HG03045 (cell line): Measurements from ENCODE around the gene AR.
"Not testable (repeated sequence)": the region's sequence is repeated elsewhere in the genome, so short reads cannot be mapped to it uniquely, and the experiment has no call there.

ENCODE experiments used
- ATAC-seq: cut with Tn5 transposase; IDR thresholded peaks from one replicate; pipeline ENCODE4 v1.9.1; 2021; ENCODE audit warnings: mild to moderate bottlenecking, moderate library complexity; ENCODE audit not compliant: unreplicated experiment

AR gene

GRCh38 chrX:67622053-67622585, 78.3 kb downstream of the AR start:
- no peak for ATAC-seq

- no peak for ATAC-seq
Measured at GRCh38 chrX:67624325-67624724, 80.5 kb downstream of the AR start.

GRCh38 chrX:67635424-67635823, 91.6 kb downstream of the AR start:
- no peak for ATAC-seq

GRCh38 chrX:67636532-67636931, 92.7 kb downstream of the AR start:
- ATAC-seq, result no peak

GRCh38 chrX:67637293-67637692, 93.5 kb downstream of the AR start:
- not testable (repeated sequence) for ATAC-seq

- no peak for ATAC-seq
Measured at GRCh38 chrX:67648361-67648760, 104.5 kb downstream of the AR start.

GRCh38 chrX:67651437-67652142, 107.8 kb downstream of the AR start:
- ATAC-seq, result no peak

- ATAC-seq, result no peak
Measured at GRCh38 chrX:67652543-67652942, 108.7 kb downstream of the AR start.

GRCh38 chrX:67654301-67654700, 110.5 kb downstream of the AR start:
- no peak for ATAC-seq

- no peak for ATAC-seq
Measured at GRCh38 chrX:67665583-67665982, 121.8 kb downstream of the AR start.

GRCh38 chrX:67670717-67671116, 126.9 kb downstream of the AR start:
- not testable (repeated sequence) for ATAC-seq

- no peak for ATAC-seq
Measured at GRCh38 chrX:67673741-67674274, 130.0 kb downstream of the AR start.

- no peak for ATAC-seq
Measured at GRCh38 chrX:67674741-67675140, 130.9 kb downstream of the AR start.

- no peak for ATAC-seq
Measured at GRCh38 chrX:67684136-67684535, 140.3 kb downstream of the AR start.

GRCh38 chrX:67692246-67692645, 148.4 kb downstream of the AR start:
- ATAC-seq, result no peak

GRCh38 chrX:67693928-67694327, 150.1 kb downstream of the AR start:
- no peak for ATAC-seq

GRCh38 chrX:67697452-67697851, 153.6 kb downstream of the AR start:
- no peak for ATAC-seq

- ATAC-seq, result no peak
Measured at GRCh38 chrX:67700602-67701001, 156.8 kb downstream of the AR start.

GRCh38 chrX:67714004-67714403, 170.2 kb downstream of the AR start:
- ATAC-seq, result no peak

GRCh38 chrX:67717571-67717970, 173.8 kb downstream of the AR start:
- ATAC-seq, result no peak

GRCh38 chrX:67718926-67719325, 175.1 kb downstream of the AR start:
- no peak for ATAC-seq

GRCh38 chrX:67720344-67720743, 176.5 kb downstream of the AR start:
- no peak for ATAC-seq

- no peak for ATAC-seq
Measured at GRCh38 chrX:67721321-67721720, 177.5 kb downstream of the AR start.
